BJ (cell line): ENCODE measurements around the gene ARHGAP31. TPM values are rescaled to one million over a fixed set of nuclear protein-coding genes. Genes with fewer than 3 reads are reported as not detected.

Experiments
- CTCF ChIA-PET: fragments of 350-600 bp; formaldehyde crosslinking; extraction: SDS; loops from one replicate; lab custom pipeline; 2021; ENCODE audit warnings: antibody characterized with exemption, inconsistent platforms; lab: Yijun Ruan, JAX
- POLR2A ChIA-PET: fragments of 300-600 bp; sonication (Branson Sonifier 250); formaldehyde crosslinking; extraction: SDS; loops from one replicate; lab custom pipeline; 2021; ENCODE audit warnings: antibody characterized with exemption; lab: Charles Lee
- DNase-seq: peaks from one replicate; pipeline ENCODE4 v3.0.0-alpha.2; 2011; ENCODE audit warnings: low read depth
- H3K27me3 ChIP-seq: 2 replicates; pipeline ENCODE4 v1.6.0; 2011; ENCODE audit warnings: low read length; ENCODE audit not compliant: control insufficient read depth, insufficient read depth
- H3K36me3 ChIP-seq: 2 replicates; pipeline ENCODE4 v1.5.1; 2011; ENCODE audit warnings: low read length; ENCODE audit not compliant: control insufficient read depth, insufficient read depth
- H3K4me3 ChIP-seq: 2 replicates; pipeline ENCODE4 v1.5.1; 2011; ENCODE audit warnings: low read depth, mild to moderate bottlenecking, control low read depth, low read length
- polyA plus RNA-seq: library from polyadenylated mRNA; depleted of rRNA; stranded (reverse); fragments of >200 nt; gene quantifications from 2 replicates; pipeline ENCODE4 v1.2.3, GENCODE V29; 2011
- TF ChIP-seq, protein P1 (sequence below): IDR thresholded peaks from 2 replicates; pipeline ENCODE4 v1.5.1; 2011; ENCODE audit warnings: low read depth, mild to moderate bottlenecking, control low read depth, inconsistent platforms, low read length, moderate library complexity; ENCODE audit not compliant: insufficient read depth

ARHGAP31 gene
- polyA plus RNA-seq, 1 experiment = 19.4 TPM

DNA sequence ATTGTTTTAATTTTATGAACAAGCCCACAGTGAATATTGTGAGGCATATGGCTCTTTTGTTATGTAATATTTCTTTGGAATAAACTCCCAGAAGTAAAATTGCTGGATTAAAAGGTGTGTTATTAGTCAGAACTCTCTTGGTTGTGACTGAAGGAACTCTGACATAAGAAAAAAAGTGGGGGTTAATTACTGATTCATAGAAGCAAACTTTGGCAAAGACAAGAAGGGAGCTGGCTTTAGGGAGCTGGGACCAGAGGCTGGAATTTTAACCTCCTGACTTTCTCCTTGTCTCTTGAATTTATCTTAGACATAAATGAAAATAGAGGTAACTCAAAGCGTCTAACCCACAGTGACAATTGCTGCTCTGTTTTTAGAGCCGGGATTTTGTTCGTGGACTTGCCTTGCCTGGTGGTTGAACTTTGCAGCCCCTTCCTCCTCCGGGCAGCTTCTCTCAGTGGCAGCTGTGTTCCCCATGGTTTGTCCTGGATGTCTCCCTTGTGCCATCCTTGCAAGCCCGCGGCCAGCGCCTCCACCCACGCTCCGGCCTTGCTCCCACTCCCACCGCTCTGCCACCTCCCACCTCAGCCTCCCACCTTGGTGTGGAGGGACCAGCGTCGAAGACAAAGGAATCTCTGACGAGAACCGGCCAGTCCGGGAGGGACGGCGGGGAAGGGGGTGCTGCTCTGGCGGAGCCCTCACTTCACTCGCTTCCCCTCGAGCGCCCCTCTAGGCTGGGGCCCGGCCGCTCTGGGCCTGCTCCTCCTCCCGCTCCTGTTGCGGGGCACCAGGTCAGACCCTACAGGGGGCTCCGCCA, 28.0 kb downstream of the ARHGAP31 start:
- ChIA-PET CTCF (interaction anchor here (0.7 to 2.3 kb wide), 4 partner anchors 24 to 125 kb away, joined by 3 to 5 read pairs (median 3); no protein-coding TSS in a partner anchor), POLR2A (no interaction called here)
- no peaks in the 10 kb centered on the region for H3K36me3 ChIP-seq
- no peak for DNase-seq
- TF ChIP-seq, protein P1, sequence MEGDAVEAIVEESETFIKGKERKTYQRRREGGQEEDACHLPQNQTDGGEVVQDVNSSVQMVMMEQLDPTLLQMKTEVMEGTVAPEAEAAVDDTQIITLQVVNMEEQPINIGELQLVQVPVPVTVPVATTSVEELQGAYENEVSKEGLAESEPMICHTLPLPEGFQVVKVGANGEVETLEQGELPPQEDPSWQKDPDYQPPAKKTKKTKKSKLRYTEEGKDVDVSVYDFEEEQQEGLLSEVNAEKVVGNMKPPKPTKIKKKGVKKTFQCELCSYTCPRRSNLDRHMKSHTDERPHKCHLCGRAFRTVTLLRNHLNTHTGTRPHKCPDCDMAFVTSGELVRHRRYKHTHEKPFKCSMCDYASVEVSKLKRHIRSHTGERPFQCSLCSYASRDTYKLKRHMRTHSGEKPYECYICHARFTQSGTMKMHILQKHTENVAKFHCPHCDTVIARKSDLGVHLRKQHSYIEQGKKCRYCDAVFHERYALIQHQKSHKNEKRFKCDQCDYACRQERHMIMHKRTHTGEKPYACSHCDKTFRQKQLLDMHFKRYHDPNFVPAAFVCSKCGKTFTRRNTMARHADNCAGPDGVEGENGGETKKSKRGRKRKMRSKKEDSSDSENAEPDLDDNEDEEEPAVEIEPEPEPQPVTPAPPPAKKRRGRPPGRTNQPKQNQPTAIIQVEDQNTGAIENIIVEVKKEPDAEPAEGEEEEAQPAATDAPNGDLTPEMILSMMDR = 0 out of 2 replicates have a peak, but pooled peaks have one; percentile 18
- peak overlapping the region; percentile 51 for H3K4me3 ChIP-seq
- no peaks in the 10 kb centered on the region for H3K27me3 ChIP-seq

DNA sequence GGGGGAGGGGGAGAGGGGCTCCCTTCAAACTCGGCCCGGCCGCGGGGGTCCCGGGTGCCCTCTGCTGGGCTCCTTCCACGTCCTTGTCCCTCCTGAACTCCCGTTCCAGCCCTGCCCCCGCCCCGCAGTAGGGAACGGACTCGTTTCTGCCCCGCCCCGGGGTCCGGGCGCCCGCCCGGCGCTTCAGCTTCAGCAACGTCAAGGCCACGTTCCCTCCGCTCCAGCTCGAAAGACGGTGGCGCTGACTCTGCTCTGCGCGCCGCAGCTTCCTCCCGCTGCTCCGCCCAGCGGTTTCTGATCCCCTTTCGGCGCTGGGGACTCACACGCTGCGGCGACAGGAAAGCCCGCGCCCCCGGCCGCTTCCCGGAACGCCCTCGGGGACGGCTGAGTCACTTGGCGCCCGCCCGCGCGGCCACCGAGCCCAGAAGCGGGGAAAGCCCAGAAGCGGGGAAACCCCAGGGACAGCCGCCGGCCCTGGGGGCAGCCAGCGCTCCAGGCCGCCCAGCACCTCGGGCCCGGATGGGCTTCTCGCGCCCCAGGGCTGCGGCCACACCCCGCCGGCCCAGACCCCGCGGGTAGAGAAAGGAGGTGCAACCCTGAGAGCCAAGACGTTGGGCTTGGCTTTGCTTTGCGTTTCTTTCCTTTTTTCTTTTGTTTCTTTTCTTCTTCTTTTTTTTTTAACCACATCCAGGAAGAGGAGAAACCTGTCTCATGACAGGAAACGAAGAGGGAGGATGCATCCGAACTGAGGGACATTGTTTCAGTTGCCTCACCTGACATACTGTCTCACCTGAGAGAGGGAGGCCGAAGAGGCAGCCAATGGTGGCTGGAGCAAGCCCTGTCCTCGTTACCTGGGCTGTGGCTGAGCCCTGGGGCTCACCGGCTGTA, 28.9 kb downstream of the ARHGAP31 start:
- TF ChIP-seq, protein P1 = no peak
- peak overlapping the region; percentile 51 for H3K4me3 ChIP-seq
- H3K36me3 ChIP-seq = no peaks in the 10 kb centered on the region
- DNase-seq = peak; percentile 37
- CTCF ChIA-PET = interaction anchor here (0.6 to 2.3 kb wide), 5 partner anchors 23 to 1207 kb away, joined by 3 to 5 read pairs (median 3); no protein-coding TSS in a partner anchor
- no peaks in the 10 kb centered on the region for H3K27me3 ChIP-seq
- POLR2A ChIA-PET = no interaction called here

DNA sequence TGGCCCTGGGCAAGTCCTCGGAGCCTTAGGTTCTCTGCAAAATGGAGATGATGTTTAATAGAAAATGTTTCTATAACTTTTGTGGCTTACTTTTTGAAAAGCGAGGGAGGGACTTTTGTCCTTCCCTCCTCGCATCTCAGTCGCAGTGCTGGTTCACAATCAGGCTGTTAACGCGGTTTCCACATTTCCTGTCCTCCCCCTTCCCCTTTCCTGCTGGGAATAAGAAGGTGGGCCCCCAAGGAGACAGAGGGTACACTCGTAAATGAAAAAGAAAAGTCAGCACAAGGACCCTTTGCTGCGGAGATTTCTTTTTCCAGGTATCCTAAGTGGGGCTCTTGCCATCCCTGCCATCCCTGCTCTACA, 29.5 kb downstream of the ARHGAP31 start:
- CTCF ChIA-PET = no interaction called here
- TF ChIP-seq, protein P1 = no peak
- DNase-seq = no peak
- POLR2A ChIA-PET = no interaction called here
- Histone ChIP-seq H3K36me3 (no peaks in the 10 kb centered on the region), H3K27me3 (no peaks in the 10 kb centered on the region), H3K4me3 (peak overlapping the region; percentile 51)

DNA sequence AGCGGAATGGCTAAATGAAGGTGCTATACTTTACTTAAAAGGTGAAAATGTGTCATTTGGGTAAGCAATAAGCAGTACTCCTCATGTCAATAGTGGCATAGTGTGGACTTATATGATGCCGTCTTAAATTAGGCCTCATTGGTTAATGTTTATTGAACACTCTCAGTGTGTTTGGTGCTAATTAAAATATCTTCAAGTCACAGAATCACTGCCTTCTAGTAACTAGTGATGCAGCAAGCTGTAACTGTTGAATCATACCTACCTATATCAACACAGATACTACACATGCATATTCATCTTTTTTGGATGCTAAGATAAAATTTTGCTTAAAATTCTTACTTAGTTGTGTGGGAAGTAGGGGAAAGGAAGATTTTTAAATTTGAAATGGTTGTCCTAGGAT, 30.7 kb downstream of the ARHGAP31 start:
- CTCF ChIA-PET = interaction anchor here (0.6 kb wide), 1 partner anchor 52 kb away, joined by 3 read pairs; no protein-coding TSS in a partner anchor
- no peaks in the 10 kb centered on the region for H3K36me3 ChIP-seq
- no peak for DNase-seq
- TF ChIP-seq, protein P1 = no peak
- H3K27me3 ChIP-seq = no peaks in the 10 kb centered on the region
- POLR2A ChIA-PET = no interaction called here
- H3K4me3 ChIP-seq = no peak overlapping the region

DNA sequence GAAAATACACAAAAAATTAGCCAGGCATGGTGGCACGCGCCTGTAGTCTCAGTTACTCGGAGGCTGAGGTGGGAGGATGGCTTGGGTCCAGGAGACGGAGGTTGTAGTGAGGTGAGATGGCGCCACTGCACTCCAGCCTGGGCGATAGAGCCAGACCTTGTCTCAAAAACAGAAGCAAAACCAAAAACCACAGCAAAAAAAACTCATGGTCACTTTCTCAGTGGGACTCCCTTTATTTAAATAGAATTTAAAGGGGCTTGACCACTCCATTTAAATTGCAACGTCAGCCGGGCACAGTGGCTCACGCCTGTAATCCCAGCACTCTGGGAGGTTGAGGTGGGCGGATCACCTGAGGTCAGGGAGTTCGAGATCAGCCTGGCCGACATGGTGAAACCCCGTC, 32.8 kb downstream of the ARHGAP31 start:
- ChIA-PET POLR2A (no interaction called here), CTCF (no interaction called here)
- no peak for DNase-seq
- Histone ChIP-seq H3K27me3 (no peaks in the 10 kb centered on the region), H3K4me3 (no peak overlapping the region), H3K36me3 (no peaks in the 10 kb centered on the region)
- TF ChIP-seq, protein P1 = no peak
